ENCODE measurements around the gene CNTN6.

Gene CNTN6

DNA sequence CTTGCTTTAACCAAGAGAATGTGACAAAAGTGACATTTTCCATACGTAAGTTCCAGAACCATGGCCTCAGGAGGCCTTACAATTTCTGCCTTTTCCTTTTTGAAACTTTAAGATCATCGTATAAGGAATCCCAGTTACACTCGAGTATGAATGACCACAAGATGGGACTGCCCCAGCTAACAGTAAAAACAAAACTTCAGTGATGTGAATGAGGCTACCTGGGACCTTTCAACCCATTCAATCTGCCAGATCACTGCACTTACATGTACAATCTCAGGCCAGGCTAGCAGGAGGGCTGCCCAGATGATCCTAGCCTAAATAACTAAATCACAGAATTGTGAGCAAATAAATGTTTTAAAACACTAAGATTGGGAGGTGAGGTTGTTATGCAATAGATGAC is 328.8 kb downstream of the CNTN6 start:
- DNase-seq (ENCODE audit: low read depth): no peak

DNA sequence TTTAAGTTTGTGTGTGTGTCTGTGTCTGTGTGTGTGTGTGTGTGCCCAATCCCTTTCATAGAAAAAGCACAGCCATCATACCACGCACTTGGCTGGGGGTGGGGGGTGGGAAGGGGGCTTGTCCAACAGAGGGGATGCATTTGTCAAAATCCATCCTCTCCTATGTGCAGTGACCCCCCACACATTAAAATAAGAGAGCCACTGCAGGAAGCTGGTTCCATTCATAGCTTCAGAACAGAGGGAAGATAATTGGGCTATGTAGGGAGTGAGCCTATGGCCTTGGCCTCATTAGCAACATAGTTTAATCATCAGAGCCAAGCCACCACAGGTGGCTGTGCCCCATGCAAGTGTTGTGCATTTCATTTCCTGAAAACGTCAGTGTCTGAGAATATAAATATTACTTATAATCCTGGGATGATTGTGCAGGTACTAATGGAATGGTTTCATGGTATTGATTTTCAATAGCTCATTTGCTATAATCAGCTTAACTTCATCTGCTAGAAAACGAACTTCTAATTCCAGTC is 330.8 kb downstream of the CNTN6 start:
- DNase-seq (ENCODE audit: low read depth): no peak

DNA sequence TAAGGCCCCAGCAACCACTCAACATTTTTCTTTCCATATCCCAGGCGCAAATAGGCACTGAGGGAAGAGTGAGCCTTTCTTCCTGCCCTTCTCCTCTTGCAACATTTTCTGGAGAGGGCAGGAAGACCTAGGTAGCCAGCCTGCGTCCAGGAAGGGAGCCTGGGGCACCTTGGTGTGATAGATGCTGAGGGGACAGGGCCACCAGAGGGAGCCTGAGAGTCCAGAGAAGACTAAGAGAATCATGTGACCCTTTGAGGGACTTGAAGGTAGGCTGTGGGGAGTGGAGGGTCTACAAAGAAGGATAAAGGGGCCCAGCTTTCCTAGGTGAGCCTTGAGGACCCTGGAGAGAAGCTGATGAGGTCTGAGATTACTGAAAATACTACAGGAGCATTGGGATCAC is 346.6 kb downstream of the CNTN6 start:
- DNase-seq (ENCODE audit: low read depth): peak; percentile 1

DNA sequence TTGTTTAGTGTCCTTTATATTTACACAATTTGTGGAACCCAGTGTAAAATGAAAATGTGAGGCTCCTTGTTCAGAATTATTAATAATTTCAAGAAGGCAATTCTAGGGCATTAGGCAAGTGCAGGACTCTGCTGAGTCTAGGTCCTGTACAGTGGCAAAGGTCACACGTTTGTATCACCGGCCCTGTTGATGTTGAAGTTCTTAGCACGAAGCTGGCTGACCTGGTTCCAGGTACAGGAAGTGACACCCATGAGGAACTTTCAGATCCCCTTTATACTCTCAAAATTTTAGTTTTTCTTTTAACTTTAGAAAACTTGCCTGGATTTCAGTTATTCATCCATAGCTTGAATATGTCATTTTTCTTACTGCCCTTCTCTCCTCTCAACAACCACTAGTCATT is 349.4 kb downstream of the CNTN6 start:
- no peak for DNase-seq (ENCODE audit: low read depth)

DNA sequence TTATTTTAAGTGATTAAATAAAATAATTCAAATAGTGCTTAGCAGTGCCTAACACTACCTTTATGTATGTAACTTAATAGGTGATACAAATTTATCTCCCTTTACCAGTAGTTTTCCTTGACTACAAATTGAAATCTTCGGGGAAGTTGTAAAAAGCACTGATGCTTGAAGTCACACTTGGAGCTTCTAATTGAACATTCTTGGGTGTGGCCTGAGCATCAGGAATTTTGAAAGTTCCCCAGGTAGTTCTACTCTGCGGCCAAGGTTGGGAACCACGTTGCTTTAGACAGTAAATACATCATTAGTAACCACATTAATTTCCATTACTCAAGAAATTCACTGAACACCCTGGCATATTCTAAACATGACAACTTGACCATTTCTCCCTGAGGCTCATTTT is 351.4 kb downstream of the CNTN6 start:
- DNase-seq (ENCODE audit: low read depth): no peak

DNA sequence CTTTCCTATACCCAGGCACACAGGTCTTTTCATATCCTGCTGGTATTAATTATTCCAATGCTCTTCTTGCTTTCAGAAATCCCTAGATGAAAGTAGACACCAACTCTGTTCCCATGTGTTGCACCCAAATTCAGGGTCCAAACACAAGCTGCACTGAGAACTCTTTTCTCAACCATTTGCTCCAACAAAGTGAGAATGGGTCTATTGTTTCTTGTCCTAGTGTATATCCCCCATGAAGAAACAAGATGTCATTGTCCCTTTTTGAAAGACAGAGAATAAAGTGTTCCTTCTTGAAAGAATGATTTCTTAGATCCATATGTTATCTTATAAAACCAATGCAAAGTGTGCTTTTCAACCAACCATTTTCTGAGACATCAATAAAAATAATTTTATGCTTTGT is 353.7 kb downstream of the CNTN6 start:
- no peak for DNase-seq (ENCODE audit: low read depth)

DNA sequence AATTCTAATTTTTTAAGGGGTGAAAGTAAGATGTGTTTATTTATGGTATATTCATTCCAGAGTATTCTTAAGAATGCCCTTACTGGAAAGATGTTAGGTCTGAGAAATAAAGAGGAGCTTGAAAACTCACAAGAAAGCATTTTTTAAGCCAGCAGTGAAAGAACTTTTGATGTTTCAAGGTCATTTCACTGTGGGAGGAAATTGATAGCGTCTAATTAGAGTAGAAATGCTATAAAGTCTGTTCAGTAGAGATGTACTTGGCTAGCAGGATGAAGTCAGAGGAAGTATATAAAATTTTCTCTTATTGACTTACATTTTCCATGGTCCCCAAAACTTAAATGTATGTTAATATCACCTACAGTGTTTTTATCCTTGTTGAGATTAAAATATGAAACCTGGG is 354.6 kb downstream of the CNTN6 start:
- no peak for DNase-seq (ENCODE audit: low read depth)

DNA sequence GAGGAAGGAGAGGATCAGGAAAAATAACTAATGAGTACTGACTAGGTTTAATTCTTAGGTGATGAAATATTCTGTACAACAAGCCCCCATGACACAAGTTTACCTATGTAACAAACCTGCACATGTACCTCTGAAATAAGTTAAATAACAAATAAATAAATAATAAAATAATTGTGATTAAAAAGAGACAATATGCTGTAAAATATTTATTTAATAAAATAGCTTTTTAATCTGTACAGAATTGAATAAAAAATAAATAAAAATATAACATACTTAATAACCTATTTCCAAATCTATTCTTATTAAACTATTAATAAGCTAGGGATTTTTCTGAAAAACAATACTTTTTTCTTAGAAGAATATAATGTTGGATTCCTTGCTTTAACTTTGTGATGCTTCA is 355.6 kb downstream of the CNTN6 start:
- DNase-seq (ENCODE audit: low read depth): no peak
